H1 (cell line): ENCODE measurements around the gene MRPL19.

Experiments
- BCL11A ChIP-seq, 2 experiments: IDR thresholded peaks; one replicate each; pipeline ENCODE4 v1.6.1; 2011; ENCODE audit warnings: low read depth in 2 of 2, low read length in 2 of 2, mild to moderate bottlenecking in 2 of 2
- CEBPB ChIP-seq: IDR thresholded peaks from 2 replicates; pipeline ENCODE4 v1.6.1; 2012; ENCODE audit warnings: low read depth, low read length
- EP300 ChIP-seq, 2 experiments: IDR thresholded peaks; 1 replicate in 1 of 2; 2 replicates in 1 of 2; pipeline ENCODE4 v1.6.1; 2011 to 2012; ENCODE audit warnings: low read depth in 2 of 2, low read length in 2 of 2, mild to moderate bottlenecking in 2 of 2, borderline replicate concordance in 1 of 2, inconsistent platforms in 1 of 2, moderate library complexity in 1 of 2
- JUND ChIP-seq: IDR thresholded peaks from 2 replicates; pipeline ENCODE4 v1.6.1; 2011; ENCODE audit warnings: mild to moderate bottlenecking, improper control_type of control experiment, low read length
- KDM1A ChIP-seq: fragments of 200-600, 300-600 bp; sonication (generic); IDR thresholded peaks from 2 replicates; pipeline ENCODE4 v1.7.1; 2016; ENCODE audit warnings: mild to moderate bottlenecking, low read length, borderline replicate concordance
- POLR2A ChIP-seq, 2 experiments: IDR thresholded peaks; 1 replicate in 1 of 2; 2 replicates in 1 of 2; pipeline ENCODE4 v1.6.1; 2011; ENCODE audit warnings: low read depth in 2 of 2, low read length in 2 of 2, mild to moderate bottlenecking in 2 of 2; ENCODE audit errors: control extremely low read depth in 1 of 2
- POLR2AphosphoS5 ChIP-seq: IDR thresholded peaks from 2 replicates; pipeline ENCODE4 v1.6.1; 2011; ENCODE audit warnings: low read depth, low read length
- RAD21 ChIP-seq, 2 experiments: IDR thresholded peaks in 1 of 2; conservative IDR thresholded peaks in 1 of 2; 2 replicates each; pipeline ENCODE4 v1.6.1; 2011; ENCODE audit warnings: low read depth in 2 of 2, low read length in 2 of 2, improper control_type of control experiment in 1 of 2, inconsistent platforms in 1 of 2, mild to moderate bottlenecking in 1 of 2, moderate library complexity in 1 of 2
- RFX5 ChIP-seq: IDR thresholded peaks from 2 replicates; pipeline ENCODE4 v1.6.1; 2011; ENCODE audit warnings: low read depth, low read length, improper control_type of control experiment, borderline replicate concordance
- YY1 ChIP-seq: IDR thresholded peaks from 2 replicates; pipeline ENCODE4 v1.6.1; 2011; ENCODE audit warnings: low read depth, mild to moderate bottlenecking, low read length
- TF ChIP-seq, protein P1 (sequence below): IDR thresholded peaks from 2 replicates; pipeline ENCODE4 v1.6.1; 2011; ENCODE audit warnings: low read depth, mild to moderate bottlenecking, low read length; ENCODE audit not compliant: insufficient read depth
- TF ChIP-seq, protein P2 (sequence below): IDR thresholded peaks from 2 replicates; pipeline ENCODE4 v1.6.1; 2011; ENCODE audit warnings: low read length, improper control_type of control experiment
- TF ChIP-seq, protein P3 (sequence below), 3 experiments: IDR thresholded peaks; 1 replicate in 2 of 3; 2 replicates in 1 of 3; pipeline versions ENCODE4 v1.5.1 to v1.6.1; 2011; ENCODE audit warnings: low read length in 3 of 3, mild to moderate bottlenecking in 3 of 3, inconsistent platforms in 2 of 3, low read depth in 1 of 3, moderate library complexity in 1 of 3; ENCODE audit not compliant: insufficient read depth in 1 of 3; ENCODE audit errors: control extremely low read depth in 1 of 3

DNA sequence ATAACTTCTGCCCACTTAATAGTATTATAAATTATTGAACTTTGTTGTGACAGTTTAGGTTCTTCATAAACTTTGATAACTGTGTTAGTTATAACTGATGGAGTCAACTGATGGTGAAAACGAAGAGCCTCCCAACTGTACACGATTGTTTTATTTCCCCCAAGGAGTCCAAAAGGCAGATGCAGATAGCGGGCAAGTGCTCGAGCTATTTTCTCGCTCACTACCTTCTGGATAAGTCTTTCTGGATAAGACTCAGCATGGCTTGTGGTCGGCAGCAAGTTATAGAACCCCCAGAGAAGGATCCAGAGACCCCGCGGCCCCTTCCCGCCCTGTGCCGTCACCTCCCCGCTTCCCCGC lies 63.6 kb downstream of the MRPL19 start:
- TF ChIP-seq JUND = no peak
- TF ChIP-seq, protein P1, sequence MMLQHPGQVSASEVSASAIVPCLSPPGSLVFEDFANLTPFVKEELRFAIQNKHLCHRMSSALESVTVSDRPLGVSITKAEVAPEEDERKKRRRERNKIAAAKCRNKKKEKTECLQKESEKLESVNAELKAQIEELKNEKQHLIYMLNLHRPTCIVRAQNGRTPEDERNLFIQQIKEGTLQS = no peak
- no peak for TF ChIP-seq POLR2A (IDR thresholded peaks at IDR 0.05; ENCODE audit: control extremely low read depth in 1 of 2, low read depth in 2 of 2, low read length in 2 of 2)
- no peak for TF ChIP-seq YY1
- TF ChIP-seq, protein P2, sequence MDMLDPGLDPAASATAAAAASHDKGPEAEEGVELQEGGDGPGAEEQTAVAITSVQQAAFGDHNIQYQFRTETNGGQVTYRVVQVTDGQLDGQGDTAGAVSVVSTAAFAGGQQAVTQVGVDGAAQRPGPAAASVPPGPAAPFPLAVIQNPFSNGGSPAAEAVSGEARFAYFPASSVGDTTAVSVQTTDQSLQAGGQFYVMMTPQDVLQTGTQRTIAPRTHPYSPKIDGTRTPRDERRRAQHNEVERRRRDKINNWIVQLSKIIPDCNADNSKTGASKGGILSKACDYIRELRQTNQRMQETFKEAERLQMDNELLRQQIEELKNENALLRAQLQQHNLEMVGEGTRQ = no peak
- TF ChIP-seq CEBPB = no peak
- TF ChIP-seq, protein P3, sequence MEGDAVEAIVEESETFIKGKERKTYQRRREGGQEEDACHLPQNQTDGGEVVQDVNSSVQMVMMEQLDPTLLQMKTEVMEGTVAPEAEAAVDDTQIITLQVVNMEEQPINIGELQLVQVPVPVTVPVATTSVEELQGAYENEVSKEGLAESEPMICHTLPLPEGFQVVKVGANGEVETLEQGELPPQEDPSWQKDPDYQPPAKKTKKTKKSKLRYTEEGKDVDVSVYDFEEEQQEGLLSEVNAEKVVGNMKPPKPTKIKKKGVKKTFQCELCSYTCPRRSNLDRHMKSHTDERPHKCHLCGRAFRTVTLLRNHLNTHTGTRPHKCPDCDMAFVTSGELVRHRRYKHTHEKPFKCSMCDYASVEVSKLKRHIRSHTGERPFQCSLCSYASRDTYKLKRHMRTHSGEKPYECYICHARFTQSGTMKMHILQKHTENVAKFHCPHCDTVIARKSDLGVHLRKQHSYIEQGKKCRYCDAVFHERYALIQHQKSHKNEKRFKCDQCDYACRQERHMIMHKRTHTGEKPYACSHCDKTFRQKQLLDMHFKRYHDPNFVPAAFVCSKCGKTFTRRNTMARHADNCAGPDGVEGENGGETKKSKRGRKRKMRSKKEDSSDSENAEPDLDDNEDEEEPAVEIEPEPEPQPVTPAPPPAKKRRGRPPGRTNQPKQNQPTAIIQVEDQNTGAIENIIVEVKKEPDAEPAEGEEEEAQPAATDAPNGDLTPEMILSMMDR (IDR thresholded peaks at IDR 0.05; ENCODE audit: control extremely low read depth in 1 of 3, insufficient read depth in 1 of 3, low read depth in 1 of 3, low read length in 3 of 3) = no peak
- TF ChIP-seq RAD21 (IDR thresholded peaks at IDR 0.05 in 1 of 2, conservative IDR thresholded peaks at IDR 0.05 in 1 of 2; ENCODE audit: low read depth in 2 of 2, low read length in 2 of 2) = no peak
- no peak for TF ChIP-seq EP300 (IDR thresholded peaks at IDR 0.05; ENCODE audit: borderline replicate concordance in 1 of 2, low read depth in 2 of 2, low read length in 2 of 2)
- no peak for TF ChIP-seq BCL11A (IDR thresholded peaks at IDR 0.05; ENCODE audit: low read depth in 2 of 2, low read length in 2 of 2)
- TF ChIP-seq KDM1A = no peak
- TF ChIP-seq RFX5 = no peak
- TF ChIP-seq POLR2AphosphoS5 = no peak
